Activated CD8-positive, alpha-beta T cell treated with anti-CD3 and anti-CD28 coated beads for 36 hours (primary cell): Measurements from ENCODE around the gene ATG2B. TPM values are rescaled to one million over a fixed set of nuclear protein-coding genes. Genes with fewer than 3 reads are reported as not detected.
A peak's percentile ranks its signal among the peaks of the same experiment; 100 is the strongest.

Experiments used
- ATAC-seq: fragments of 200-7000 bp; cut with Tn5 transposase; one replicate; pipeline ENCODE4 v1.10.0; 2021; ENCODE audit warnings: mild to moderate bottlenecking, moderate library complexity
- CTCF ChIA-PET: fragments of 350-600 bp; sonication (Branson Sonifier 250); formaldehyde crosslinking; loops from one replicate; lab custom pipeline; 2021; ENCODE audit warnings: antibody characterized with exemption; lab: Charles Lee
- POLR2A ChIA-PET: fragments of 350-600 bp; sonication (Branson Sonifier 250); formaldehyde crosslinking; loops from one replicate; lab custom pipeline; 2021; ENCODE audit warnings: antibody characterized with exemption; lab: Charles Lee
- DNase-seq: peaks from one replicate; pipeline ENCODE4 v3.0.0-alpha.2; 2020
- H3K27ac Mint-ChIP-seq: one replicate; pipeline ENCODE4 v1.8.0; 2021; ENCODE audit warnings: mild to moderate bottlenecking, mixed read lengths
- H3K27me3 Mint-ChIP-seq: one replicate; pipeline ENCODE4 v1.8.0; 2021; ENCODE audit warnings: mixed read lengths
- H3K36me3 Mint-ChIP-seq: one replicate; pipeline ENCODE4 v1.8.0; 2021; ENCODE audit warnings: low read depth, mixed read lengths
- H3K4me1 Mint-ChIP-seq: one replicate; pipeline ENCODE4 v1.8.0; 2021; ENCODE audit warnings: low read depth, mixed read lengths
- H3K4me3 Mint-ChIP-seq: one replicate; pipeline ENCODE4 v1.8.0; 2021; ENCODE audit warnings: mild to moderate bottlenecking, moderate library complexity, mixed read lengths
- H3K9me3 Mint-ChIP-seq: one replicate; pipeline ENCODE4 v1.8.0; 2021; ENCODE audit warnings: mixed read lengths
- CTCF ChIP-seq: fragments of 200-600 bp; IDR thresholded peaks from one replicate; pipeline ENCODE4 v1.8.0; 2022; ENCODE audit warnings: antibody characterized with exemption, mild to moderate bottlenecking
- intact Hi-C: fragments of 100-400 bp; cut with micrococcal nuclease; formaldehyde crosslinking; loops from one replicate; pipeline ENCODE4 v1.10.0; 2022
- total RNA-seq, 2 experiments: library from RNA; stranded (reverse); gene quantifications; one replicate each; pipeline ENCODE4 v1.2.3, GENCODE V29; 2021

The ATG2B gene
- total RNA-seq, 2 experiments from 2014 or later: 12.9 to 13.3 TPM

DNA sequence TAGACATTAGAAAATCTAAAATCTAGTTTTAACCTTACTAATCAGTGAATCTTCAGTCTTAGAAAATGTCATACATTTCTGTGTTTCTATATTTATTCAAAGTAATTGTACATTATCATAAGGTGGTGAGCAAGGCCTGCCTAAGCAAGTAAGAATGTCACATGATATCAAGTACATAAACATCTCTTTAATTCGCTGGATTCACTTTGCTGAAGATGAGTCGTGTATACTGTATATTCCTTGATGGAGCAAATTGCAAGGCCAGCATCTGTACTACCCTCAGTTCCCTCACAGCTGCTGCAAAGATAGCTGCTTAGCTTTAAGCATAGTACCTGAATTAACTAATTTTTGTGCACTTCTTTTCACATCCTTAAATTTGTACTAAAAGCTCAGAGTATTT lies 20.3 kb upstream of the ATG2B start:
- Mint-ChIP-seq H3K4me1 (peaks cover 4% of the 10 kb centered on the region), H3K27ac (no peak overlapping the region), H3K4me3 (no peak overlapping the region), H3K36me3 (peaks cover 16% of the 10 kb centered on the region), H3K27me3 (no peaks in the 10 kb centered on the region), H3K9me3 (no peaks in the 10 kb centered on the region)
- DNase-seq (no peak), ATAC-seq (no peak)
- ChIA-PET POLR2A (no interaction called here), CTCF (no interaction called here)
- TF ChIP-seq CTCF: no peak
- intact Hi-C loops: no loop called here

- H3K27ac Mint-ChIP-seq: no peak overlapping the region
- TF ChIP-seq CTCF: no peak
- H3K4me1 Mint-ChIP-seq: peaks cover 4% of the 10 kb centered on the region
- no peaks in the 10 kb centered on the region for H3K9me3 Mint-ChIP-seq
- H3K4me3 Mint-ChIP-seq: no peak overlapping the region
- no peak for ATAC-seq
- DNase-seq: peak; percentile 16
- intact Hi-C loops: no loop called here
- ChIA-PET POLR2A (interaction anchor here (2.7 kb wide), 1 partner anchor 11 kb away, joined by 15 read pairs; the partner anchor contains the start of gene AK7), CTCF (interaction anchor here (2.0 kb wide), 1 partner anchor 11 kb away, joined by 7 read pairs; the partner anchor contains the start of gene AK7)
- H3K36me3 Mint-ChIP-seq: peaks cover 15% of the 10 kb centered on the region
- H3K27me3 Mint-ChIP-seq: no peaks in the 10 kb centered on the region
Measured at GRCh38 chr14:96380735-96381134, 17.6 kb upstream of the ATG2B start.

DNA sequence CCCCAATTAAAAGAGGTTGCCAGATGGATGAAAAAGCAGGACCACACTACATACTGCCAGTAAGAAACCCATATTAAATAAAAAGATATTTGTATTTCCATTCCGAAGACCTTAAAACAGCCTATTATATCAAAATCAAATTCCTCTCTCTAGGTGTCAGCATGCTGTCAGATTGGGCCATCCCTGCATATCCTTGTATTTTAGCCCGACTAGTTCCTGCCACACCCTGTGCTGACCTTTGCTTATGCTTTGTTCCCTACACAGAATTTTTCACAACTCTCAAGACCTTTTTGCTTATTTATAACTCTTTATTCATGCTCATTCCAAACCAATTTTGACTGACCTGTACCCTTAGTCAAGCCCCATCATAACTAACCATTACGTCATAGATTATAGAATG lies 13.0 kb upstream of the ATG2B start:
- Mint-ChIP-seq H3K4me1 (peaks cover 4% of the 10 kb centered on the region), H3K27me3 (no peaks in the 10 kb centered on the region), H3K27ac (no peak overlapping the region), H3K4me3 (no peak overlapping the region), H3K36me3 (peaks cover 1% of the 10 kb centered on the region), H3K9me3 (no peaks in the 10 kb centered on the region)
- DNase-seq (no peak), ATAC-seq (no peak)
- CTCF ChIA-PET: no interaction called here
- TF ChIP-seq CTCF: no peak
- POLR2A ChIA-PET: no interaction called here
- intact Hi-C loops: no loop called here

- no peaks in the 10 kb centered on the region for H3K27me3 Mint-ChIP-seq
Measured at GRCh38 chr14:96373538-96373937, 10.4 kb upstream of the ATG2B start.

DNA sequence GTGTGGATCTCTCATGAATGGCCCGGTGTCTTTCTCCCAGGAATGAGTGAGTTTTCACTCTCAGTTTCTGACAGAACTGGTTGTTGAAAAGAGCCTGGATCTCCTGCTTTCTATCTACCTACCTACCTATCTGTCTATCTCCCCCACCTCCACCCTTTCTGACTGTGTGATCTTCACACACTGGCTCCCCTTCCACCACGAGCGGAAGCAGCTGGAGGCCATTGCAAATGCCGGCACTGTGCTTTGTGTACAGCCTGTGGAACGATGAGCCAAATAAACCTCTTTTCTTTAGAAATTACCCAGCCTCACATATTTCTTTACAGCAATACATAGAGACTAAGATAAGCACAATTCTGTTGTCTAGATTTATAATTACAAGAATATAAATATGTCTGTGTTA lies 7.4 kb upstream of the ATG2B start:
- DNase-seq (no peak), ATAC-seq (no peak)
- Mint-ChIP-seq H3K27me3 (no peaks in the 10 kb centered on the region), H3K9me3 (no peaks in the 10 kb centered on the region), H3K27ac (no peak overlapping the region), H3K36me3 (peaks cover 4% of the 10 kb centered on the region), H3K4me1 (peaks cover 14% of the 10 kb centered on the region), H3K4me3 (no peak overlapping the region)
- TF ChIP-seq CTCF: no peak
- ChIA-PET POLR2A (no interaction called here), CTCF (no interaction called here)
- intact Hi-C loops: no loop called here

More at GRCh38 chr14:96373538-96373937, 10.4 kb upstream of the ATG2B start:
- CTCF ChIA-PET: no interaction called here
- POLR2A ChIA-PET: interaction anchor here (1.0 kb wide), 2 partner anchors 15 to 18 kb away, joined by 3 to 4 read pairs; no protein-coding TSS in a partner anchor
- no peak for DNase-seq
- H3K4me1 Mint-ChIP-seq: peaks cover 4% of the 10 kb centered on the region
- H3K9me3 Mint-ChIP-seq: no peaks in the 10 kb centered on the region
- no peak overlapping the region for H3K4me3 Mint-ChIP-seq
- no peak for TF ChIP-seq CTCF
- peaks cover 4% of the 10 kb centered on the region for H3K36me3 Mint-ChIP-seq
- intact Hi-C loops: no loop called here
- H3K27ac Mint-ChIP-seq: no peak overlapping the region
- ATAC-seq: no peak
